Peyer's patch (tissue), 4 donors: ENCODE measurements around the gene RELL1. TPM values are rescaled to one million over a fixed set of nuclear protein-coding genes. Genes with fewer than 3 reads are reported as not detected.

ENCODE experiments used
- DNase-seq, 3 donors: peaks; one replicate each; pipeline ENCODE4 v3.0.0-alpha.2; 2017 to 2019
- H3K27ac ChIP-seq, 4 donors: fragments of 200-600 bp; sonication (generic); one replicate each; pipeline ENCODE4 v1.5.1; 2016 to 2019
- H3K27me3 ChIP-seq, 2 donors: fragments of 200-600 bp; sonication (generic); one replicate each; pipeline ENCODE4 v1.5.1; 2019
- H3K36me3 ChIP-seq, 3 donors: fragments of 200-600 bp; sonication (generic); one replicate each; pipeline ENCODE4 v1.5.1; 2016 to 2019
- H3K4me1 ChIP-seq, 4 donors: fragments of 200-600 bp; sonication (generic); one replicate each; pipeline ENCODE4 v1.5.1; 2016 to 2019
- H3K4me3 ChIP-seq, 4 donors: fragments of 200-600 bp; sonication (generic); 1 replicate in 3 of 4; 2 replicates in 1 of 4; pipeline ENCODE4 v1.5.1; 2016 to 2019; ENCODE audit warnings: mild to moderate bottlenecking in 1 of 4
- H3K9me3 ChIP-seq, 4 donors: fragments of 200-600 bp; sonication (generic); one replicate each; pipeline ENCODE4 v1.5.1; 2016 to 2019; ENCODE audit warnings: mild to moderate bottlenecking in 1 of 4
- POLR2A ChIP-seq, 2 donors: fragments of 450-650 bp; IDR thresholded peaks; one replicate each; pipeline ENCODE4 v1.5.1; 2017; ENCODE audit warnings: antibody characterized with exemption in 2 of 2, mild to moderate bottlenecking in 2 of 2, moderate library complexity in 2 of 2
- total RNA-seq, 4 donors: library from RNA; depleted of rRNA; stranded (reverse); fragments of >200 nt; gene quantifications; one replicate each; pipeline ENCODE4 v1.1.0, GENCODE V29; 2016
- TF ChIP-seq, protein P1 (sequence below), 6 experiments: fragments of 450-650 bp in 4 of 6; fragments of 200-600 bp in 2 of 6; sonication (generic) in 1 of 6; IDR thresholded peaks; one replicate each; pipeline ENCODE4 v1.5.1; 2017 to 2019; ENCODE audit warnings: antibody characterized with exemption in 6 of 6, mild to moderate bottlenecking in 3 of 6, moderate library complexity in 1 of 6

Gene RELL1
- total RNA-seq, 4 donors from 2014 or later, result 43.2 to 76.2 (median 55.8) TPM

- Histone ChIP-seq H3K4me3 (no peak overlapping the region), H3K27me3 (no peaks in the 10 kb centered on the region), H3K36me3 (no peaks in the 10 kb centered on the region), H3K4me1 (peaks cover 0 to 55% (median 9%) of the 10 kb centered on the region in 4 donors), H3K9me3 (peaks cover 0 to 7% (median 3%) of the 10 kb centered on the region in 4 donors), H3K27ac (no peak overlapping the region)
- no peak for DNase-seq
- TF ChIP-seq, protein P1, sequence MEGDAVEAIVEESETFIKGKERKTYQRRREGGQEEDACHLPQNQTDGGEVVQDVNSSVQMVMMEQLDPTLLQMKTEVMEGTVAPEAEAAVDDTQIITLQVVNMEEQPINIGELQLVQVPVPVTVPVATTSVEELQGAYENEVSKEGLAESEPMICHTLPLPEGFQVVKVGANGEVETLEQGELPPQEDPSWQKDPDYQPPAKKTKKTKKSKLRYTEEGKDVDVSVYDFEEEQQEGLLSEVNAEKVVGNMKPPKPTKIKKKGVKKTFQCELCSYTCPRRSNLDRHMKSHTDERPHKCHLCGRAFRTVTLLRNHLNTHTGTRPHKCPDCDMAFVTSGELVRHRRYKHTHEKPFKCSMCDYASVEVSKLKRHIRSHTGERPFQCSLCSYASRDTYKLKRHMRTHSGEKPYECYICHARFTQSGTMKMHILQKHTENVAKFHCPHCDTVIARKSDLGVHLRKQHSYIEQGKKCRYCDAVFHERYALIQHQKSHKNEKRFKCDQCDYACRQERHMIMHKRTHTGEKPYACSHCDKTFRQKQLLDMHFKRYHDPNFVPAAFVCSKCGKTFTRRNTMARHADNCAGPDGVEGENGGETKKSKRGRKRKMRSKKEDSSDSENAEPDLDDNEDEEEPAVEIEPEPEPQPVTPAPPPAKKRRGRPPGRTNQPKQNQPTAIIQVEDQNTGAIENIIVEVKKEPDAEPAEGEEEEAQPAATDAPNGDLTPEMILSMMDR (IDR thresholded peaks at IDR 0.05), result no peak
- TF ChIP-seq POLR2A (IDR thresholded peaks at IDR 0.05), result no peak
These were observed 24.4 kb downstream of the RELL1 start for GRCh38 chr4:37661772-37662171.

GRCh38 chr4:37659696-37660095 lies 26.5 kb downstream of the RELL1 start:
- no peaks in the 10 kb centered on the region for H3K27me3 ChIP-seq
- H3K4me1 ChIP-seq, result peaks cover 0 to 34% (median 6%) of the 10 kb centered on the region in 4 donors
- H3K36me3 ChIP-seq, result peaks cover 0 to 4% (median 0%) of the 10 kb centered on the region in 3 donors
- no peak overlapping the region for H3K27ac ChIP-seq
- no peak for TF ChIP-seq POLR2A (IDR thresholded peaks at IDR 0.05)
- TF ChIP-seq, protein P1 (IDR thresholded peaks at IDR 0.05), result no peak
- peaks cover 0 to 10% (median 3%) of the 10 kb centered on the region in 4 donors for H3K9me3 ChIP-seq
- H3K4me3 ChIP-seq, result no peak overlapping the region
- no peak for DNase-seq

GRCh38 chr4:37656649-37657048 lies 29.5 kb downstream of the RELL1 start:
- no peak for TF ChIP-seq POLR2A (IDR thresholded peaks at IDR 0.05)
- TF ChIP-seq, protein P1 (IDR thresholded peaks at IDR 0.05), result no peak
- H3K27ac ChIP-seq, result no peak overlapping the region
- no peak for DNase-seq
- peaks cover 0 to 7% (median 1%) of the 10 kb centered on the region in 4 donors for H3K4me1 ChIP-seq
- peaks cover 0 to 10% (median 3%) of the 10 kb centered on the region in 4 donors for H3K9me3 ChIP-seq
- H3K27me3 ChIP-seq, result no peaks in the 10 kb centered on the region
- no peak overlapping the region for H3K4me3 ChIP-seq
- peaks cover 0 to 4% (median 0%) of the 10 kb centered on the region in 3 donors for H3K36me3 ChIP-seq

- Histone ChIP-seq H3K27ac (no peak overlapping the region), H3K27me3 (no peaks in the 10 kb centered on the region), H3K36me3 (peaks cover 0 to 4% (median 0%) of the 10 kb centered on the region in 3 donors), H3K9me3 (peaks cover 0 to 10% (median 3%) of the 10 kb centered on the region in 4 donors), H3K4me3 (no peak overlapping the region), H3K4me1 (peaks cover 0 to 6% (median 0%) of the 10 kb centered on the region in 4 donors)
- no peak for DNase-seq
- TF ChIP-seq POLR2A (IDR thresholded peaks at IDR 0.05), result no peak
- TF ChIP-seq, protein P1 (IDR thresholded peaks at IDR 0.05), result no peak
These were observed 32.6 kb downstream of the RELL1 start for GRCh38 chr4:37653601-37654000.

- Histone ChIP-seq H3K27ac (no peak overlapping the region), H3K27me3 (no peaks in the 10 kb centered on the region), H3K9me3 (peaks cover 0 to 10% (median 3%) of the 10 kb centered on the region in 4 donors), H3K4me1 (peaks cover 0 to 13% (median 0%) of the 10 kb centered on the region in 4 donors), H3K4me3 (no peak overlapping the region), H3K36me3 (peaks cover 0 to 4% (median 0%) of the 10 kb centered on the region in 3 donors)
- TF ChIP-seq, protein P1 (IDR thresholded peaks at IDR 0.05), result no peak
- TF ChIP-seq POLR2A (IDR thresholded peaks at IDR 0.05), result no peak
- no peak for DNase-seq
These were observed 33.2 kb downstream of the RELL1 start for GRCh38 chr4:37652747-37653527.
